A172 (cell line): Measurements from ENCODE around the gene BLOC1S1. TPM values are rescaled to one million over a fixed set of nuclear protein-coding genes. Genes with fewer than 3 reads are reported as not detected.

Experiments
- DNase-seq: peaks from one replicate; pipeline ENCODE4 v3.0.0-alpha.2; 2015; ENCODE audit warnings: low spot score
- total RNA-seq: library from RNA; depleted of rRNA; stranded (reverse); fragments of >200 nt; shearing (Covaris generic); gene quantifications from 2 replicates; pipeline ENCODE4 v1.2.3, GENCODE V29; 2014; rRNA removed

Gene BLOC1S1
- total RNA-seq: 96.1 and 135 TPM in 2 replicates

GRCh38 chr12:55715833-55716581, at the start of gene BLOC1S1:
TSS of gene BLOC1S1 (plus strand) at chr12:55716046. CDS start at chr12:55716052, 6 bp downstream.
- DNase-seq: peak; percentile 84

GRCh38 chr12:55666508-55666907, 49.3 kb upstream of the BLOC1S1 start:
- DNase-seq: no peak

DNA sequence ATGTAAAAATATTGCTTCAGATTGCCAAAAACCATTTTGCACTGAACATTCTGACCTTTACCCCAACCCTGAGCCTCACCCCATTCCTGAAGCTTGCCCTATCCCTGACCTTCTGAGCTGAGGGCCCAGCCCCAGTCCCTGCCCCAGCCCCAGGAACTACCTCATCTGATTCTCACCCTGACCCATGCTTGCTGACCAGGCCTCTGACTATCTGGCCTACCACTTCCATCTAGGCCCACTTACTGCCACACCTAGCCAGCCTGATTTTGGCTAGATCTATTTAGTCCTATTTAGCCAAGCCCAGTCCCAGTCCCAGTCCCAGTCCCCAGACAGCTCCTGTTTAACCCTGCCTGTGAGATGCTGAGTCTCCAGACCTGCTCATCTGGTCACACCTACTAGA, 45.6 kb upstream of the BLOC1S1 start:
- DNase-seq: no peak

DNA sequence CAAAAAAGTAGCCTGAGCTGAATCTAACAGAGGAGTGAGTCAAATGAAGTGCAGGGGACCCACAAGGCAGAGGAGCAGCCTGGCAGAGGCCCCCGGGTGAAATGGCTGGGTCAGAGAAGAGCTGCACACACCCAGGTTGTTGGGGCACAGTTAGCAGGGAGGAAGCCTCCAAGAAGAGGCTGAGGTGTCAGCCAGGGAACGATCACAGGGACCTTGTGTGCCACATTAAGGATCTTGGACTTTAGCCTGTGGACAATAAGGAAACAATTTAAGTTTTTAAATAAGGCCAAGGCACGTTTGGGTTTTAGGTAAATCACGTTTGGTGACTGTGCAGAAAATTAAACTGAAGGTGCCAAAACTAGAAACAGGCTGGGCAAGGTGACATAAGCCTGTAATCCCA, 44.1 kb upstream of the BLOC1S1 start:
- no peak for DNase-seq

DNA sequence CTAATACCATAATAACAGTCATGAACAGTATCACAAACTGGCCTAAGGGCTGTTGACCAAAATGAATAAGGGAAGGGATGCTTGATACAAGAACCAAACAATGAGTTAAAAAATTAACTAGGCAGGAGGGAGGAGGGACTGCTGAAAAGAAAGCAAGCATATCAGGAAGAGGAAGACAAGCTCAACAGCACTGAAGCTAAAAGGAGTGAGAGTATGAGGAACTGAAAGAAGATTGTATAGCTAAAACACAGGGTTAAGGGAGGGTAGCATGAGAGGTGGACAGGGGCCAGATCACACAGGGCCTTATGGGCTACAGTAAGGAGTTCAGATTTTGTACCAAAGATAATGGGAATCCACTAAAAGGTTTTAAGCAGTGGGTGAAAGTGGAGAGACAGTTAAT, 42.2 kb upstream of the BLOC1S1 start:
- DNase-seq: no peak

DNA sequence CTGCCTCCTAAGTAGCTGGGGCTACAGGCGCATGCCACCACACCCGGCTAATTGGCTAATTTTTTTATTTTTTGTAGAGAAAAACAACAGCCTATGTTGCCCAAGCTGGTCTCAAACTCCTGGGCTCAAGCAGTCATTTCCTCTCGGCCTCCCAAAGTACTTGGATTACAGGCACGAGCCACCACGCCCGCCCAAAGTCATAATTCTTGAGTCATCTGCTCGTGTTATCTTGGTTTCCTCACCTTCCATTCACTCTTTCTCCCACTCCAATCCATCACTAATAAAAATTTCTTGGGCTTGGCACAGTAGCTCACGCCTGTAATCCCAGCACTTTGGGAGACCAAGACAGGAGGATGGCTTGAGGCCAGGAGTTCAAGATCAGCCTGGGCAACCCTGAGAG, 40.2 kb upstream of the BLOC1S1 start:
- no peak for DNase-seq

- DNase-seq: no peak
Observed at GRCh38 chr12:55676707-55677106, 39.1 kb upstream of the BLOC1S1 start.

DNA sequence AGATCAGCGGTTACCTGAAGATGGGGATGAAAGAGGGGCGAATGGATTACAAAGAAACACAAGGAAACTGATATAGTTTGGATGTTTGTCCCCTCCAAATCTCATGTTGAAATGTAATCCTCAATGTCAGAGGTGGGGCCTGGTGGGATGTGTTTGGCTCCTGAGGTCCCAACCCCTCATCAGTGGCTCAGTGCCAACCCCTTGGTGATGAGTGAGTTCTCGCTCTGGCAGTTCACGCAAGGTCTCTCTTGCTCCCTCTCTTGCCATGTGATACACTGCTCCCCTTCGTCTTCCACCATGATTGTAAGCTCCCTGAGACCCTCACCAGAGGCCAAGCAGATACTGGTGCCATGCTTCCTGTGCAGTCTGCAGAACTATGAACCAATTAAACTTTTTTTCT, 36.2 kb upstream of the BLOC1S1 start:
- no peak for DNase-seq

GRCh38 chr12:55681142-55682077, 34.4 kb upstream of the BLOC1S1 start:
- peak; percentile 76 for DNase-seq

GRCh38 chr12:55682087-55682796, 33.6 kb upstream of the BLOC1S1 start:
- no peak for DNase-seq

- DNase-seq: no peak
Observed at GRCh38 chr12:55683676-55684075, 32.2 kb upstream of the BLOC1S1 start.

DNA sequence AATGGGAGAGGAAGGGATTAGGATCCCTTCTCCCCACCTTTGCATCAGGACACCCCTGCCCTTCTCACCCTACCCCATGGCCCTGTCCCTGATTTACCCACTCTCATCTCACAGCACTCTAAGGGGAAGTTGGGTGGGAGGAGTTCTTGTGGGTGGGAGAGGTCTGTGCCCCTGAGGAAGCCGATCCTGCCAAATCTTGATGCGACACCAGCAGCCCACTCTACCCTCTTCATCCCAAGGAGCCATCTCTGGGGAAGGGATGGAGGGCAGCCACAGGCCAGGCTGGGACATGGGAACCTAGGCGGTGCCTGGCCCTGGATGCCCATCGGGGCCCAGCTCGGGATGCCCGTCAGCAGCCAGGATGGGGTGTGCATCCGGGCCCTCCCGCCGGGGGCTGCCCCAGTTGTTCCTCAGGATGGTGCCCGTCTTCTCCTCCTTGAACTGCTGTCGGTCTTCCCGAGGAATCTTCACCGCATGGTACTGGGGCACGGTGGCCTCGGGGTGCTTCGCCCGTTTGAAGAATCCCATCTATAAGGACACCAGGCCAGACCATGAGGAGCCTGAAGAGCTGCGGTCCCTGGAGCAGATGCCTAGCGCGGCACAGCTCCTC, 31.0 kb upstream of the BLOC1S1 start:
- no peak for DNase-seq

DNA sequence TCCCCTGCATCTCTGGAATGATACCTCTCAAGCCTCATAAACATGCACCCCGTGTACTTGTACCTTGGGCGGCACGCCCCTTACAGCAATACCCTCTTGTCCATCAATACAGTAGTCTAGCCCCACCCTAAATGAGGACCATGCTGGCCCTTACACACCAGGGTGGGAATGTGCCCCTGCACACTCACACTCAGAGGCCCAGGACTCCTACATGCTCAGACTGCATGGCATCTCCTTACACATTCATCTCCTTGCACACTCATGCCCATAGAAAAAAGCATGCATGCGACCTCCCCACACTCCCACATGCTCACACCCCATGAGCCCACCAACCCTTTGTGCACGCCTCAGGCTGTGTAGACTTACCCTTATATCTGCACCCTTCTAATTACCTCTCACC, 30.2 kb upstream of the BLOC1S1 start:
- DNase-seq: no peak

GRCh38 chr12:55686366-55687010, 29.4 kb upstream of the BLOC1S1 start:
- DNase-seq: peak; percentile 9

GRCh38 chr12:55687746-55688145, 28.1 kb upstream of the BLOC1S1 start:
- DNase-seq: no peak

- DNase-seq: no peak
Observed at GRCh38 chr12:55688716-55689655, 26.9 kb upstream of the BLOC1S1 start.

DNA sequence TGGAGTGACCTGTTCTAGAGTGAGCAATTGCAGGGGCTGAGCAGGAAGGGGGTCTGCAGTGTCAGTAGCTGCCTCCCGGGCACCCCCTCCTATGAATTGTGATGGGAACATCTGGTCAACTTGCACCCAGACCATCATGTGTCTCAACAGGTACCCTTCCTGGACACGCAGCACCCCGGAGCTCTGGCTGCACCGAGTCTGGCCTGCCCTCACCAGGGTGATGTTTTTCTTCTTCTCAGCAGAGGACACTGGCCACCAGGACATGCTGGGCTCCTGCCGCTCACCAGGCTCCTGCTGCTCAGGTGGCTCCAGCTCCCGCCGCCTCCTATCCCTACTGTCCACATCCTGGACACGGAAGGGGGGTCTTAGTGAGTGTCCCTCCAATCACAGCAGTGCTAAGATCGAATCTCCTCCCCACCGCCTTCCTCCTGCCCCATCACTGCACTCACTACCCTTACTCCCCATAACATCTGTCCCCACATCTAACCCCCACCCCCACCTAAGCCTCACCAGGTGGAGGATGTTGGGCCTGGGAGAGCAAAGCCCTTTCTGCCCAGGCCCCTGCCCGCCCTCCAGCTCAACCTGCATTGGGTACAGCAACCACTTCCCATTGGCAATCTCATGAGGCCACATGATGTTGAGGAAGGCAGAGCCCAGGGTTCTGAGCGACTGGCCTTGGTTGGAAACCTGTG, 23.1 kb upstream of the BLOC1S1 start:
- no peak for DNase-seq

DNA sequence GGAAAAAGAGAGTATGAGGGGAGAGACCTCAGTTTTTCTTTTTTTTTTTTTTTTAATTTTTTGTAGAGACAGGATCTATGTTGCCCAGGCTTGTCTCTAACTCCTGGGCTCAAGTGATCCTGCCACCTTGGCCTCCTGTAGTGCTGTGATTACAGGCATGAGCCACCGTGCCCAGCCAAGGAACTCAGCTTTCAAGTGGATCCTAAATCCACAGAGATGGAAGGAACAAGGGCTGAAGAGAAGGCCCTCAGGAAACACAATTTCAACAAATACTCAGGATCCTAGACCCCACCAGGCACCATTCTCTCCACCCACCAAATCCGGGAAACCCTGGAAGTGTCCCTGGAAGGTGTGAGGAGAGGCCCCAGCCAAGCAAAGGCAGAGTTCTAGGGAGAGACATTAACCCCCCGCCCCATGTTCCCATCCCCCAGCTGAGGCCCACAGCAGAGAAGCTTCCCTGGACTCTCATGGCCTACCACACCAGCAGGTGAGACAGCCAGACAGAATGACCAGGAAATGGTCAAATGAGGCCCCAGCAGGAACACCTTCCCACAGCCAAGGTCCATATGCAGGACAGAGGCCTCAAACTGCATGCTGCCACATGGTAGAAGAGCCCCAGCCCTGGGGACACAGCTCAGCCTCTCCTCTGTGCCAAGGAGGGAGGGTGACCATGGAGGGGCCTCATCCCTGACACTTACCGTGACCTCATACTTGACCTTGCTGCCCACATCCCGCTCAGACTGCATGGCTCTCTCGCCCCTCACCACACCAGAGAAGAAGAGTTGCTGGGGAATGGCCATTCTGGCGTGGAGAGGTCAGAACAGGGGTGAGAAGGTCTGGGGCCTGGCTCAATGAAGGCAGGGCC, 22.3 kb upstream of the BLOC1S1 start:
- DNase-seq: no peak

DNA sequence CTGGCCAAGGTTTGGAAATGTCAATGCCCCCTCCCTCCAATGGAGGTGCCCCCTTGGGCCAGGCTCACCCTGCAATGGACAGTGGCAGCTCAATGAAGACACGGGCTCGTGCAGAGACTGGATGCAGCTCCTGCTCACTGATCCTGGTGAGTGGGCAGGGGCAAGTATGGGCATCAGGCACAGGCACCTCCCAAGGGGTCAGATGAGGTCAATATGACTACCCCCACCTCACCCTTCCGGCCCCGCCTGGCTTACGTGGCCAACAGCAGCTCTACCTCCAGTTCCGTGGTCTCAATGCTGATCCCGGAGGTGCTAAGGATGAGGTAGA, 21.7 kb upstream of the BLOC1S1 start:
- no peak for DNase-seq
